Vagina (tissue), 2 donors: ENCODE data around the gene FSTL4.

Experiments
- CTCF ChIP-seq, 3 experiments: fragments of 450-650 bp in 2 of 3; fragments of 200-600 bp in 1 of 3; sonication (generic) in 1 of 3; IDR thresholded peaks; one replicate each; pipeline ENCODE4 v1.5.1; 2017 to 2019; ENCODE audit warnings: antibody characterized with exemption in 3 of 3, mild to moderate bottlenecking in 2 of 3, moderate library complexity in 2 of 3
- POLR2A ChIP-seq, 2 donors: fragments of 450-650 bp; IDR thresholded peaks; one replicate each; pipeline ENCODE4 v1.6.1; 2017; ENCODE audit warnings: antibody characterized with exemption in 2 of 2, mild to moderate bottlenecking in 2 of 2, moderate library complexity in 2 of 2
- POLR2AphosphoS5 ChIP-seq, 2 donors: sonication (generic); formaldehyde crosslinking; IDR thresholded peaks; one replicate each; pipeline ENCODE4 v1.9.0; 2017; ENCODE audit warnings: antibody characterized with exemption in 2 of 2, mild to moderate bottlenecking in 2 of 2, low read depth in 1 of 2; ENCODE audit not compliant: insufficient read depth in 1 of 2

DNA sequence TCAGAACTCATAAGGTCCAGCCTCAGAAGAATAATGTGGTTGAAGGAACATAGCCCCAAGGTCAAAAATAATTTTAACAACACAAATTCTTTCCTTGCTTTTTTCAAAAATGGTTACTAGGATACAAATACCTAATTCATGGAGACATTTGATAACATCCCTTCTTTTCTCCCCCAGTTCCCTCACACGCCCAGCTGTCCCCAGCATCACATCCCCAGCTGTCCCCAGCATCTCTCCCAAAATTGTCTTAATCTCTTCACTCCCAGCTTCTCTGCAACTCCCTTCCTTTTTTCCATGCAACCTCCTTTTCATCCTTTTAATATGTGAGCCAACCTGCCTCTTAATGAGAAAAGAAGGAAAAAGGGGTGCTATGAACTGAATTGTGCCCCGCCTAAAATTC is 77.8 kb downstream of the FSTL4 start:
- TF ChIP-seq CTCF (IDR thresholded peaks at IDR 0.05) (no peak), POLR2A (IDR thresholded peaks at IDR 0.05) (no peak), POLR2AphosphoS5 (IDR thresholded peaks at IDR 0.05; ENCODE audit: insufficient read depth in 1 of 2, low read depth in 1 of 2) (no peak)
